ENCODE results near the gene TUBA1C. TPM values are rescaled to one million over a fixed set of nuclear protein-coding genes. Genes with fewer than 3 reads are reported as not detected.

The TUBA1C gene
- total and polyA plus RNA-seq, 2 of the 8 experiments (the other 6 are each of a cell fraction or from before 2014, with no cell fraction given) = 504 to 3,101 TPM

DNA sequence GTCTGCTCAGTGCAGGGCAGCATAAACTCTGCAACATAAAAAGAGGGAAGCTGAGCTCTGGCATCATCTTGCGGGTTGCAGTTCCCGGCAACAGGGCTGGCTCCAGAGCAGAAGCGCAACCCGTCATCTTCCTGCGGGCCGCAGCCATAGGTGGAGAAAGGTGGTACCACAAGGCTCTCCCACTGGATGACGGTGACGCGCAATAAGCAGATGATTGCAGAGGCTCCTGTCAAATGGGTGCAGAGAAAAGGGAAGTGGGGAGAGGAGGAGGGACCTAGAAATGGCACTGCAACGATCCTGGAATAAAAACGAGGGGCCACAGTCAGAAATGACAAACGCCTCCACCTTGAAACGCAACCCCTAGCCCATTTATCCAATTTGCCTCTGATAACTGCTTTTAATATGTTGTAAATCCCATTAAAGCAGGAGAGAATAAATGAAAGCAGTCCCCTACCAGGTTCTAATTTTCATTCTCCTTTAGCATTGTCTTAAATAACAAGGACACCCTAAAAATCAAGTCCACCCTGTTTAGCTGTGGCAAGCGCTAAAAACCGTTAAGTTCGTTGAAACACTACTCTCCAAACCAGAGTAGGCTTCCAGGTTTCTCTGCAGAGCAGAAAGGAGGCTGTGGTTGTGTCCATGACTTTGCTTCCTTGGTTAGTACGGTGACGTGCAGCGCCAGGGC, 30.9 kb upstream of the TUBA1C start (continued):
- no peak for TF ChIP-seq GTF2F1 (IDR thresholded peaks at IDR 0.05; ENCODE audit: borderline replicate concordance, low read depth, low read length)
- TF ChIP-seq RXRA (IDR thresholded peaks at IDR 0.05; ENCODE audit: insufficient read depth, low read depth, low read length) = no peak
- TF ChIP-seq, protein P1, sequence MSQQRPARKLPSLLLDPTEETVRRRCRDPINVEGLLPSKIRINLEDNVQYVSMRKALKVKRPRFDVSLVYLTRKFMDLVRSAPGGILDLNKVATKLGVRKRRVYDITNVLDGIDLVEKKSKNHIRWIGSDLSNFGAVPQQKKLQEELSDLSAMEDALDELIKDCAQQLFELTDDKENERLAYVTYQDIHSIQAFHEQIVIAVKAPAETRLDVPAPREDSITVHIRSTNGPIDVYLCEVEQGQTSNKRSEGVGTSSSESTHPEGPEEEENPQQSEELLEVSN (IDR thresholded peaks at IDR 0.05) = no peak
- TF ChIP-seq, protein P2, sequence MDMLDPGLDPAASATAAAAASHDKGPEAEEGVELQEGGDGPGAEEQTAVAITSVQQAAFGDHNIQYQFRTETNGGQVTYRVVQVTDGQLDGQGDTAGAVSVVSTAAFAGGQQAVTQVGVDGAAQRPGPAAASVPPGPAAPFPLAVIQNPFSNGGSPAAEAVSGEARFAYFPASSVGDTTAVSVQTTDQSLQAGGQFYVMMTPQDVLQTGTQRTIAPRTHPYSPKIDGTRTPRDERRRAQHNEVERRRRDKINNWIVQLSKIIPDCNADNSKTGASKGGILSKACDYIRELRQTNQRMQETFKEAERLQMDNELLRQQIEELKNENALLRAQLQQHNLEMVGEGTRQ (IDR thresholded peaks at IDR 0.05; ENCODE audit: low read length) = no peak
- TF ChIP-seq CHD2 (IDR thresholded peaks at IDR 0.05; ENCODE audit: low read length) = no peak
- TF ChIP-seq SIX5 (IDR thresholded peaks at IDR 0.05; ENCODE audit: low read depth, low read length) = no peak
- no peak for TF ChIP-seq TEAD4 (IDR thresholded peaks at IDR 0.05; ENCODE audit: low read depth, low read length)

Data from H1 (cell line).